Posterior cingulate gyrus (tissue), 11 donors: ENCODE data around the gene SOD3.
A peak's percentile ranks its signal among the peaks of the same experiment; 100 is the strongest.

Experiments used
- DNase-seq, 10 donors: peaks; one replicate each; pipeline versions ENCODE4 v3.0.0 to v3.0.0-alpha.2; 2020 to 2021; ENCODE audit warnings: mixed read lengths in 3 of 10
- intact Hi-C: fragments of 100-400 bp; cut with DNase I; formaldehyde crosslinking; loops from one replicate; pipeline ENCODE4 v1.15.1; 2023

Gene SOD3

GRCh38 chr4:24774452-24774851, 20.9 kb upstream of the SOD3 start:
- intact Hi-C loops = no loop called here
- no peak for DNase-seq

- no peak for DNase-seq
- intact Hi-C loops = no loop called here
These were observed 20.3 kb upstream of the SOD3 start for GRCh38 chr4:24775032-24775605.

GRCh38 chr4:24775750-24776149, 19.6 kb upstream of the SOD3 start:
- DNase-seq = no peak
- intact Hi-C loops = no loop called here

- DNase-seq = no peak
- intact Hi-C loops = no loop called here
These were observed 17.6 kb upstream of the SOD3 start for GRCh38 chr4:24777536-24778463.

- DNase-seq = no peak
- intact Hi-C loops = no loop called here
These were observed 16.7 kb upstream of the SOD3 start for GRCh38 chr4:24778464-24779225.

- intact Hi-C loops = no loop called here
- no peak for DNase-seq
These were observed 14.4 kb upstream of the SOD3 start for GRCh38 chr4:24780936-24781495.

- DNase-seq = no peak
- intact Hi-C loops = no loop called here
These were observed 13.2 kb upstream of the SOD3 start for GRCh38 chr4:24781999-24782745.

GRCh38 chr4:24783506-24783905, 11.9 kb upstream of the SOD3 start:
- intact Hi-C loops = no loop called here

GRCh38 chr4:24791043-24791442, 4.3 kb upstream of the SOD3 start:
- intact Hi-C loops = no loop called here
- no peak for DNase-seq

More at GRCh38 chr4:24783506-24783905, 11.9 kb upstream of the SOD3 start:
- DNase-seq = no peak

- intact Hi-C loops = no loop called here
- no peak for DNase-seq
These were observed 2.8 kb upstream of the SOD3 start for GRCh38 chr4:24792552-24792951.

- intact Hi-C loops = no loop called here
- DNase-seq = peak in 1 of 10 donors; percentile 72
These were observed 2.0 kb upstream of the SOD3 start for GRCh38 chr4:24793219-24794005.

GRCh38 chr4:24794051-24794450, 1.3 kb upstream of the SOD3 start:
- DNase-seq = no peak
- intact Hi-C loops = no loop called here

- intact Hi-C loops = no loop called here
- peak in 2 of 10 donors; percentile 66 to 82 for DNase-seq
These were observed 893 bp upstream of the SOD3 start for GRCh38 chr4:24794480-24794879.

- intact Hi-C loops = no loop called here
- no peak for DNase-seq
These were observed 451 bp downstream of the SOD3 start for GRCh38 chr4:24795666-24796381.

GRCh38 chr4:24796620-24797019, 1.2 kb downstream of the SOD3 start:
- DNase-seq = no peak
- intact Hi-C loops = no loop called here

- no peak for DNase-seq
- intact Hi-C loops = no loop called here
These were observed 2.8 kb downstream of the SOD3 start for GRCh38 chr4:24798036-24798610.

GRCh38 chr4:24799196-24799543, 3.8 kb downstream of the SOD3 start:
- intact Hi-C loops = no loop called here
- peak in 1 of 10 donors; percentile 61 for DNase-seq

- peak in 2 of 10 donors; percentile 70 to 80 for DNase-seq
- intact Hi-C loops = loop anchor here (10.0 kb wide), 1 partner anchor 115 kb away; the partner anchor contains the start of gene CCDC149
These were observed 4.4 kb downstream of the SOD3 start for GRCh38 chr4:24799544-24800324.
